Parathyroid adenoma (tissue), 2 donors: ENCODE results near the gene TACR2.

Source experiments
- H2AFZ ChIP-seq: fragments of 300-600 bp; sonication (generic); one replicate; pipeline ENCODE4 v1.7.0; 2017; ENCODE audit warnings: antibody characterized with exemption, mild to moderate bottlenecking
- H3K27ac ChIP-seq: fragments of 300-600 bp; sonication (generic); one replicate; pipeline ENCODE4 v1.7.0; 2017
- H3K27me3 ChIP-seq: fragments of 300-600 bp; sonication (generic); one replicate; pipeline ENCODE4 v1.7.0; 2017; ENCODE audit warnings: low read length; ENCODE audit not compliant: control insufficient read depth, insufficient read depth
- H3K36me3 ChIP-seq: fragments of 300-600 bp; sonication (generic); one replicate; pipeline ENCODE4 v1.7.0; 2017; ENCODE audit warnings: low read length; ENCODE audit not compliant: control insufficient read depth, insufficient read depth
- H3K4me1 ChIP-seq: fragments of 300-600 bp; sonication (generic); one replicate; pipeline ENCODE4 v1.7.0; 2017; ENCODE audit warnings: control low read depth
- H3K4me2 ChIP-seq: fragments of 300-600 bp; sonication (generic); one replicate; pipeline ENCODE4 v1.7.0; 2017; ENCODE audit warnings: low read length
- H3K4me3 ChIP-seq: fragments of 300-600 bp; sonication (generic); one replicate; pipeline ENCODE4 v1.7.0; 2017; ENCODE audit warnings: low read depth, low read length
- H3K79me2 ChIP-seq: fragments of 300-600 bp; sonication (generic); one replicate; pipeline ENCODE4 v1.7.0; 2017; ENCODE audit warnings: control low read depth
- H3K9ac ChIP-seq: fragments of 300-600 bp; sonication (generic); one replicate; pipeline ENCODE4 v1.7.0; 2017; ENCODE audit warnings: mild to moderate bottlenecking
- H3K9me3 ChIP-seq: fragments of 300-600 bp; sonication (generic); one replicate; pipeline ENCODE4 v1.7.0; 2017; ENCODE audit warnings: low read length; ENCODE audit not compliant: control insufficient read depth
- TF ChIP-seq, protein P1 (sequence below): fragments of 300-600 bp; sonication (generic); IDR thresholded peaks from one replicate; pipeline ENCODE4 v1.7.0; 2017; ENCODE audit warnings: antibody characterized with exemption, mild to moderate bottlenecking
- donor health status: primary hyperparathyroidism.

Gene TACR2

GRCh38 chr10:69385454-69386350 is 31.0 kb downstream of the TACR2 start:
- Histone ChIP-seq H3K4me3 (no peak overlapping the region), H3K79me2 (peaks cover under 1% of the 10 kb centered on the region), H3K27me3 (no peaks in the 10 kb centered on the region), H2AFZ (no peak overlapping the region), H3K36me3 (no peaks in the 10 kb centered on the region), H3K9ac (no peak overlapping the region), H3K9me3 (no peaks in the 10 kb centered on the region), H3K4me1 (no peaks in the 10 kb centered on the region), H3K27ac (no peak overlapping the region), H3K4me2 (no peak overlapping the region)
- TF ChIP-seq, protein P1, sequence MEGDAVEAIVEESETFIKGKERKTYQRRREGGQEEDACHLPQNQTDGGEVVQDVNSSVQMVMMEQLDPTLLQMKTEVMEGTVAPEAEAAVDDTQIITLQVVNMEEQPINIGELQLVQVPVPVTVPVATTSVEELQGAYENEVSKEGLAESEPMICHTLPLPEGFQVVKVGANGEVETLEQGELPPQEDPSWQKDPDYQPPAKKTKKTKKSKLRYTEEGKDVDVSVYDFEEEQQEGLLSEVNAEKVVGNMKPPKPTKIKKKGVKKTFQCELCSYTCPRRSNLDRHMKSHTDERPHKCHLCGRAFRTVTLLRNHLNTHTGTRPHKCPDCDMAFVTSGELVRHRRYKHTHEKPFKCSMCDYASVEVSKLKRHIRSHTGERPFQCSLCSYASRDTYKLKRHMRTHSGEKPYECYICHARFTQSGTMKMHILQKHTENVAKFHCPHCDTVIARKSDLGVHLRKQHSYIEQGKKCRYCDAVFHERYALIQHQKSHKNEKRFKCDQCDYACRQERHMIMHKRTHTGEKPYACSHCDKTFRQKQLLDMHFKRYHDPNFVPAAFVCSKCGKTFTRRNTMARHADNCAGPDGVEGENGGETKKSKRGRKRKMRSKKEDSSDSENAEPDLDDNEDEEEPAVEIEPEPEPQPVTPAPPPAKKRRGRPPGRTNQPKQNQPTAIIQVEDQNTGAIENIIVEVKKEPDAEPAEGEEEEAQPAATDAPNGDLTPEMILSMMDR, result no peak

DNA sequence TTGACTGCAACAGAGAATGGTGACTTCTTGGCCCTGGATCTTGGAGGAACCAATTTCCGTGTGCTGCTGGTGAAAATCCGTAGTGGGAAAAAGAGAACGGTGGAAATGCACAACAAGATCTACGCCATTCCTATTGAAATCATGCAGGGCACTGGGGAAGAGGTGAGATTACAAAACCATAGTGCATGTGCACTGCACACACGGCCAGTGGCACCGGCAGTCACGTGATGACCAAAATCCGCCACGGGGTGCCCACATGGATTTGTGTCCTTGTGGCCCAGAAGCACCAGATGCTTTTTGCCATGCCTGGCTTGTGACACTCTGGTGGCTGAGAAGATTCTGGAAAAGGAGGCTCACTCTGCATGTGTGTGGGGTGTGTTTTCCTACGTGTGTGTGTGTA is 32.4 kb downstream of the TACR2 start:
- Histone ChIP-seq H2AFZ (no peak overlapping the region), H3K27me3 (no peaks in the 10 kb centered on the region), H3K9me3 (no peaks in the 10 kb centered on the region), H3K36me3 (no peaks in the 10 kb centered on the region), H3K79me2 (peaks cover 2% of the 10 kb centered on the region), H3K27ac (no peak overlapping the region), H3K4me2 (no peak overlapping the region), H3K4me1 (no peaks in the 10 kb centered on the region), H3K9ac (no peak overlapping the region), H3K4me3 (no peak overlapping the region)
- TF ChIP-seq, protein P1, result no peak

DNA sequence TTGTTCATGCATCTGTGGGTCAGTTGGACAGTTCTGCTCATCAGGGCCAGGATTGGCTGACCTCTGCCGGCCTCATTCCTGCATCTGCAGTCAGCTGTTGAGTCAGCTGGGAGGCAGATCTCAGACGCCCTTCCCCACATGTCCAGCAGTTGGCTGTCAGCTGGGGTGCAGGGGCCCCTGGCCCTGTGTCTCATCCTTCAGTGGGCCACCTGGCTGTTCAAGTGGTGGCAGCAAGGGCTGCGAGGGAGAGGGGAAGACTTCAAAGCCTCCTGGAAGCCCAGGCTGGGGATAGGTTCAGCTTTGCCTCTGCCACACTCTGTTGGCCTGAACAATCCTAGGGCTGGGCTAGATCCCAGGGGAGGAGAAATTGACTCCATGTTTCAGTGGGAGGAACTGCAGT is 33.2 kb downstream of the TACR2 start:
- no peaks in the 10 kb centered on the region for H3K36me3 ChIP-seq
- peaks cover 2% of the 10 kb centered on the region for H3K79me2 ChIP-seq
- no peaks in the 10 kb centered on the region for H3K4me1 ChIP-seq
- no peak overlapping the region for H3K4me3 ChIP-seq
- no peak overlapping the region for H3K27ac ChIP-seq
- H3K9ac ChIP-seq, result no peak overlapping the region
- H2AFZ ChIP-seq, result no peak overlapping the region
- H3K4me2 ChIP-seq, result no peak overlapping the region
- no peaks in the 10 kb centered on the region for H3K9me3 ChIP-seq
- H3K27me3 ChIP-seq, result no peaks in the 10 kb centered on the region
- TF ChIP-seq, protein P1, result no peak

DNA sequence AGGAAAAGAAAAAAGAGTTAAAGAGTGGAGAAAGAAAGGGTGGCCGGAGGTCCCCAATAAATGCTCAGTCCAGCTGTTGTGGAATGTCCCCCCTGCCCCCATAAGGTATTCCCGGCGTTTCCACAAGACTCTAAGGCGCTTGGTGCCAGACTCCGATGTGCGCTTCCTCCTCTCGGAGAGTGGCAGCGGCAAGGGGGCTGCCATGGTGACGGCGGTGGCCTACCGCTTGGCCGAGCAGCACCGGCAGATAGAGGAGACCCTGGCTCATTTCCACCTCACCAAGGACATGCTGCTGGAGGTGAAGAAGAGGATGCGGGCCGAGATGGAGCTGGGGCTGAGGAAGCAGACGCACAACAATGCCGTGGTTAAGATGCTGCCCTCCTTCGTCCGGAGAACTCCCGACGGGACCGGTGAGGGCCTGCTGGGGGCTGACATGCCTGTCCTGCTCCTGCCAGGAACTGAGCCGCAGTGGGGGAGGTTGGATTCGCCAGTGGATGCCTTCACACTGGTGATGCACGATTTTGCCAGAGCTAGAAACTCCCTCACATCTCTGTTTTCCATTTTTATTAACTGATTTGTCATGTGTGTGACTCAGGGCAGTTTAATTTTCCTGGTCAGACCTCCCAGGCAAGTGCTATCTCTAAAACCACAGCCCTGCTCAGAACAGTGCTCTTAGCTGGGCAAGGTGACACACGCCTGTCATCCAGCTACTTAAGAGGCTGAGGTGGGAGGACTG is 34.2 kb downstream of the TACR2 start:
- Histone ChIP-seq H3K27me3 (no peaks in the 10 kb centered on the region), H3K4me3 (no peak overlapping the region), H3K36me3 (no peaks in the 10 kb centered on the region), H3K79me2 (peaks cover 2% of the 10 kb centered on the region), H3K9me3 (no peaks in the 10 kb centered on the region), H2AFZ (no peak overlapping the region), H3K4me2 (no peak overlapping the region), H3K9ac (no peak overlapping the region), H3K27ac (no peak overlapping the region), H3K4me1 (no peaks in the 10 kb centered on the region)
- TF ChIP-seq, protein P1, result no peak
